K562 (cell line): Measurements from ENCODE around the gene HS3ST3A1. TPM values are rescaled to one million over a fixed set of nuclear protein-coding genes. Genes with fewer than 3 reads are reported as not detected.
A peak's percentile ranks its signal among the peaks of the same experiment; 100 is the strongest.

ENCODE experiments used
- ARNT ChIP-seq, 2 experiments: fragments of 450-650 bp; IDR thresholded peaks; 2 replicates each; pipeline ENCODE4 v1.6.1; 2016; ENCODE audit warnings: mild to moderate bottlenecking in 1 of 2
- GMEB1 ChIP-seq: fragments of 250-450 bp; sonication (Bioruptor Pico); IDR thresholded peaks from 2 replicates; pipeline ENCODE4 v1.4.0; 2020; ENCODE audit warnings: mild to moderate bottlenecking
- HMGN3 ChIP-seq: IDR thresholded peaks from 2 replicates; pipeline ENCODE4 v1.6.1; 2011; ENCODE audit warnings: borderline replicate concordance, low read depth, mild to moderate bottlenecking, mixed read lengths, low read length; ENCODE audit not compliant: insufficient read length; ENCODE audit errors: extremely low read depth
- KLF1 ChIP-seq: fragments of 450-650 bp; IDR thresholded peaks from 2 replicates; pipeline ENCODE4 v1.6.1; 2016; ENCODE audit warnings: missing genetic modification characterization, missing compliant biosample characterization
- KLF6 ChIP-seq: fragments of 250-450 bp; sonication (Bioruptor Pico); IDR thresholded peaks from 2 replicates; pipeline ENCODE4 v1.4.0; 2020; ENCODE audit warnings: mild to moderate bottlenecking, moderate library complexity, borderline replicate concordance
- MCM5 ChIP-seq: fragments of 450-650 bp; IDR thresholded peaks from 2 replicates; pipeline ENCODE4 v1.6.1; 2016; ENCODE audit warnings: low read depth
- NFXL1 ChIP-seq: fragments of 450-650 bp; formaldehyde crosslinking; IDR thresholded peaks from 2 replicates; pipeline ENCODE4 v1.4.0; 2021; ENCODE audit warnings: mild to moderate bottlenecking
- NR1H2 ChIP-seq: sonication (generic); formaldehyde crosslinking; IDR thresholded peaks from 2 replicates; pipeline ENCODE4 v1.4.0; 2020; ENCODE audit warnings: mild to moderate bottlenecking, missing genetic modification reagents
- TOE1 ChIP-seq, 2 experiments: fragments of 450-650 bp in 1 of 2; sonication (generic) in 1 of 2; formaldehyde crosslinking in 1 of 2; IDR thresholded peaks; 2 replicates each; pipeline versions ENCODE4 v1.7.1 to v1.8.0; 2016 to 2022; ENCODE audit warnings: borderline replicate concordance in 2 of 2, mild to moderate bottlenecking in 2 of 2, antibody characterized with exemption in 1 of 2, inconsistent platforms in 1 of 2, low read depth in 1 of 2, missing genetic modification reagents in 1 of 2, moderate library complexity in 1 of 2
- ZBTB9 ChIP-seq: fragments of 450-650 bp; formaldehyde crosslinking; IDR thresholded peaks from 2 replicates; pipeline ENCODE4 v1.4.0; 2020; ENCODE audit warnings: mild to moderate bottlenecking, moderate library complexity
- ZFP36 ChIP-seq: fragments of 150-350 bp; IDR thresholded peaks from 2 replicates; pipeline ENCODE4 v1.6.1; 2018; ENCODE audit warnings: low read length, low read depth; ENCODE audit not compliant: partially characterized antibody
- polyA plus RNA-seq, 8 experiments: library from polyadenylated mRNA; depleted of rRNA in 4 of 8; stranded (reverse) in 5 of 8; unstranded in 3 of 8; fragments of >200 nt; fragmentation: Nextera tagmentation in 2 of 8; fragmentation: Illumina TruSeq in 1 of 8; extraction: Ambion mirVana in 2 of 8; extraction: Trizol in 1 of 8; gene quantifications; 2 replicates each; pipeline versions ENCODE4 v1.2.1 to v1.2.3, GENCODE V29; 2011 to 2014; ENCODE audit warnings: inconsistent platforms in 1 of 8, missing spikeins in 1 of 8
- total RNA-seq, 7 experiments: library from RNA; depleted of rRNA in 6 of 7; stranded (reverse); fragments of >200 nt in 6 of 7; fragmentation: Illumina TruSeq in 2 of 7; extraction: Trizol in 2 of 7; gene quantifications; 2 replicates each; pipeline versions ENCODE4 v1.2.1 to v1.2.3, GENCODE V29; 2011 to 2021; ENCODE audit warnings: low replicate concordance in 1 of 7
- TF ChIP-seq, protein P1 (sequence below), 3 experiments: fragments of 200-800 bp in 1 of 3; sonication (Bioruptor generic) in 1 of 3; sonication (generic) in 1 of 3; formaldehyde crosslinking in 1 of 3; IDR thresholded peaks; 2 replicates each; pipeline versions ENCODE4 v1.6.1 to v1.8.0; 2016 to 2022; ENCODE audit warnings: mild to moderate bottlenecking in 2 of 3, missing compliant biosample characterization in 2 of 3, missing genetic modification characterization in 2 of 3, missing genetic modification reagents in 1 of 3
- TF ChIP-seq, protein P2 (sequence below): sonication (generic); formaldehyde crosslinking; IDR thresholded peaks from 2 replicates; pipeline ENCODE4 v1.8.1; 2023; ENCODE audit warnings: missing genetic modification reagents, mild to moderate bottlenecking, borderline replicate concordance

Gene HS3ST3A1
- total and polyA plus RNA-seq, 9 of the 15 experiments (the other 6 are each of a cell fraction or from before 2014, with no cell fraction given): 0.25 to 14.8 (median 2.3) TPM

DNA sequence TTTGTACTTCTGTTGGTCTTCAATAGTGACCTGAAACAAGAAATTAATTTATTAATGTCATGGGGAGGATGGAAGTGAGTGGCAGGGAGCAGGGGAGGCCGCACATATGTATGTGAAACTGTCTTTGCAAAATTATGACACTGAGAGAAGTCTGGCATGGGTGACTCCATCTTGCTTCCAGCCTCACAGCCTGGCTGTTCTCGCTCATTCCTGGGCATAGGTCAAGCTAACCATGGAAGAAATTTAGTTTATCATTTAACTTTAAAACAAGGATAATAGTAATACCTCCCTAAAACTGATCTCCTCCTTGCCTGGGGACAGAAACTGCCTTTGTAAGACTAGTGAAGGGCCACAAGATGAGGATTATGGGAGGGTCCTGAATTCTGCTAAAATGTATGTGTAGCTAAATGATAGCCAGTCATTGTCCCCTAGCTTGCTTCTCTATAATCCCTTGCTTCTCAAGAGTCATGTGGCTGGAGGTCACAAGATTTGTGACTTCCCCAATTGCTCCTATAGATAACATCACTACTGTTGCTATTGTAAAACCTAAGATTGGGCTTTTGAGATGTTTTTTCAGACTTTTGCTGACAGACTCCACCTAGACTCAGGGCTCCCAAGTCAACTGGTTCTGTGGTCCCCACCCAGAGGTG, 126.0 kb downstream of the HS3ST3A1 start (continued):
- TF ChIP-seq GMEB1 (peak; percentile 33; the same call in 1 of the 2 replicates), ZBTB9 (0 out of 2 replicates have a peak, but pooled peaks have one; percentile 44), HMGN3 (no peak), NR1H2 (no peak), ZFP36 (no peak), MCM5 (no peak), ARNT (IDR thresholded peaks at IDR 0.05) (no peak), KLF6 (CRISPR knock-in tag) (peak; percentile 90), NFXL1 (CRISPR knock-in tag) (0 out of 2 replicates have a peak, but pooled peaks have one; percentile 22), KLF1 (tag) (no peak), TOE1 (IDR thresholded peaks at IDR 0.05; ENCODE audit: borderline replicate concordance) (no peak), TOE1 (CRISPR knock-in tag; IDR thresholded peaks at IDR 0.05; ENCODE audit: borderline replicate concordance, low read depth) (no peak)
- TF ChIP-seq, protein P1, sequence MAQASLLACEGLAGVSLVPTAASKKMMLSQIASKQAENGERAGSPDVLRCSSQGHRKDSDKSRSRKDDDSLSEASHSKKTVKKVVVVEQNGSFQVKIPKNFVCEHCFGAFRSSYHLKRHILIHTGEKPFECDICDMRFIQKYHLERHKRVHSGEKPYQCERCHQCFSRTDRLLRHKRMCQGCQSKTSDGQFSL (CRISPR knock-in tag; IDR thresholded peaks at IDR 0.05): no peak
- TF ChIP-seq, protein P1 (tag; IDR thresholded peaks at IDR 0.05): peak in 1 of 2 experiments; percentile 58; a peak in 1 of 4 replicates
- TF ChIP-seq, protein P2, sequence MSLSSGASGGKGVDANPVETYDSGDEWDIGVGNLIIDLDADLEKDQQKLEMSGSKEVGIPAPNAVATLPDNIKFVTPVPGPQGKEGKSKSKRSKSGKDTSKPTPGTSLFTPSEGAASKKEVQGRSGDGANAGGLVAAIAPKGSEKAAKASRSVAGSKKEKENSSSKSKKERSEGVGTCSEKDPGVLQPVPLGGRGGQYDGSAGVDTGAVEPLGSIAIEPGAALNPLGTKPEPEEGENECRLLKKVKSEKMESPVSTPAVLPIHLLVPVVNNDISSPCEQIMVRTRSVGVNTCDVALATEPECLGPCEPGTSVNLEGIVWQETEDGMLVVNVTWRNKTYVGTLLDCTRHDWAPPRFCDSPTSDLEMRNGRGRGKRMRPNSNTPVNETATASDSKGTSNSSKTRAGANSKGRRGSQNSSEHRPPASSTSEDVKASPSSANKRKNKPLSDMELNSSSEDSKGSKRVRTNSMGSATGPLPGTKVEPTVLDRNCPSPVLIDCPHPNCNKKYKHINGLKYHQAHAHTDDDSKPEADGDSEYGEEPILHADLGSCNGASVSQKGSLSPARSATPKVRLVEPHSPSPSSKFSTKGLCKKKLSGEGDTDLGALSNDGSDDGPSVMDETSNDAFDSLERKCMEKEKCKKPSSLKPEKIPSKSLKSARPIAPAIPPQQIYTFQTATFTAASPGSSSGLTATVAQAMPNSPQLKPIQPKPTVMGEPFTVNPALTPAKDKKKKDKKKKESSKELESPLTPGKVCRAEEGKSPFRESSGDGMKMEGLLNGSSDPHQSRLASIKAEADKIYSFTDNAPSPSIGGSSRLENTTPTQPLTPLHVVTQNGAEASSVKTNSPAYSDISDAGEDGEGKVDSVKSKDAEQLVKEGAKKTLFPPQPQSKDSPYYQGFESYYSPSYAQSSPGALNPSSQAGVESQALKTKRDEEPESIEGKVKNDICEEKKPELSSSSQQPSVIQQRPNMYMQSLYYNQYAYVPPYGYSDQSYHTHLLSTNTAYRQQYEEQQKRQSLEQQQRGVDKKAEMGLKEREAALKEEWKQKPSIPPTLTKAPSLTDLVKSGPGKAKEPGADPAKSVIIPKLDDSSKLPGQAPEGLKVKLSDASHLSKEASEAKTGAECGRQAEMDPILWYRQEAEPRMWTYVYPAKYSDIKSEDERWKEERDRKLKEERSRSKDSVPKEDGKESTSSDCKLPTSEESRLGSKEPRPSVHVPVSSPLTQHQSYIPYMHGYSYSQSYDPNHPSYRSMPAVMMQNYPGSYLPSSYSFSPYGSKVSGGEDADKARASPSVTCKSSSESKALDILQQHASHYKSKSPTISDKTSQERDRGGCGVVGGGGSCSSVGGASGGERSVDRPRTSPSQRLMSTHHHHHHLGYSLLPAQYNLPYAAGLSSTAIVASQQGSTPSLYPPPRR: no peak
